IPS-18c (cell line): ENCODE data around the gene NPIPB5.
"Not testable (repeated sequence)": the region's sequence is repeated elsewhere in the genome, so short reads cannot be mapped to it uniquely, and the experiment has no call there.

Experiments
- H3K4me3 ChIP-seq: 2 replicates; pipeline ENCODE4 v1.7.0; 2013; ENCODE audit warnings: low read depth, mild to moderate bottlenecking, low read length, moderate library complexity; ENCODE audit not compliant: insufficient read depth
- H3K9me3 ChIP-seq: one replicate; pipeline ENCODE4 v1.6.1; 2013; ENCODE audit warnings: mild to moderate bottlenecking, low read length, moderate library complexity; ENCODE audit not compliant: control insufficient read depth, insufficient read depth

Gene NPIPB5

DNA sequence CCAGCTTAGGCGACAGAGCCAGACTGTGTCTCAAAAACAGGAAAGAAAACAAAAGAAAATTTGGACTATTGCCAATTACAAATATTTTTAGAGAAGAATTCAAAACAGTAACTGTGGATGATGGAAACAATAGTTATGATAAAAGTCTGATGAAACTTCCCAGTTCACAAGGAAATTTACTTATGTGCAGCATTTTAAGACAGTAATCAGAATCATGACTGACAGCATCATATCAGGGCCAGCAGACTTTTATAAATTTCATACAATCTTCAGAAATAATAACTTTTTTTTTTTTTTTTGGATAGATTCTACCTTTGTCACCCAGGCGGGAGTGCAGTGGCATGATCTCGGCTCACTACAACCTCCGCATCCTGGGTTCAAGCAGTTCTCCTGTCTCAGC is at the start of gene NPIPB5:
NPIPB5 (plus strand) TSS at position 301 of the 400 bp plus-strand sequence. CDS start 2,911 bp downstream, outside the sequence.
- not testable (repeated sequence) for H3K9me3 ChIP-seq, H3K4me3 ChIP-seq

- H3K9me3 ChIP-seq = not testable (repeated sequence)
Observed at GRCh38 chr16:22468846-22469245, 41.8 kb upstream of the NPIPB5 start.

GRCh38 chr16:22537996-22538395 is 27.3 kb downstream of the NPIPB5 start:
- H3K4me3 ChIP-seq, H3K9me3 ChIP-seq: not testable (repeated sequence)

More at GRCh38 chr16:22468846-22469245, 41.8 kb upstream of the NPIPB5 start:
- not testable (repeated sequence) for H3K4me3 ChIP-seq

GRCh38 chr16:22544809-22545208 is 34.1 kb downstream of the NPIPB5 start:
- H3K9me3 ChIP-seq, H3K4me3 ChIP-seq: not testable (repeated sequence)

DNA sequence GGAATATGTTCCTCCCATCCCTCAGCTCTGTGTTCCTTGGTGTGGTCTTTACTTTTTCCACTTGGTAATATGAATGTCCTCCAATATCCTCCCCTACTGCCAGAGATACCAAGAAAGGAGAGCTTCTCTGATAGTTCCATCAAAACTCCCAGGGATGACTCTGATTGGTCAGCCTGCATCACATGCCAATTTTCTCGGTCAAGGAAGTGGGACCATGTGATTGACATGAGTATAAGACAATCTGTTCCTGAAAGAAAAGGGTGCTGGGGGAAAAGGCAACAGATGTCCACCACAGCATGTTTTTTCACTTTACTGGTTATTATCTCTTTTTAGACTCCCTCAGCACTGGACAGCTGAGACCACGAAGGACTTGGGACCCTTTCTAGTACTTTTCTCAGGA is 35.9 kb downstream of the NPIPB5 start:
- not testable (repeated sequence) for H3K4me3 ChIP-seq, H3K9me3 ChIP-seq

GRCh38 chr16:22547170-22547765 is 36.6 kb downstream of the NPIPB5 start:
- H3K4me3 ChIP-seq = not testable (repeated sequence)

DNA sequence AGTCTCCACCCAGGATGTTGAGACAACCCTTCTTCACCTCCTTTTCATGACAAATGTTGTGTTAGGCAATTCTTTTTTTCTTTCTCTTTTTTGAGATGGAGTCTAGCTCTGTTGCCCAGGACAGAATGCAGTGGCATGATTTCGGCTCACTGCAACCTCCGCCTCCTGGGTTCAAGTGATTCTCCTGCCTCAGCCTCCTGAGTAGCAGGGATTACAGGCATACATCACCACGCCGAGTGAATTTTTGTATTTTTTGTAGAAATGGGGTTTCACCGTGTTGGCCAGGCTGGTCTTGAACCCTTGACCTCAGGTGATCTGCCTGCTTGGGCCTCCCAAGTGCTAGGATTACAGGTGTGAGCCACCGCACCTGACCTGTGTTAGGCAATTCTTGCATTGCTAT is 39.2 kb downstream of the NPIPB5 start:
- H3K9me3 ChIP-seq, H3K4me3 ChIP-seq: not testable (repeated sequence)

More at GRCh38 chr16:22547170-22547765, 36.6 kb downstream of the NPIPB5 start:
- H3K9me3 ChIP-seq = not testable (repeated sequence)

GRCh38 chr16:22551143-22551542 is 40.5 kb downstream of the NPIPB5 start:
- H3K9me3 ChIP-seq, H3K4me3 ChIP-seq: not testable (repeated sequence)

DNA sequence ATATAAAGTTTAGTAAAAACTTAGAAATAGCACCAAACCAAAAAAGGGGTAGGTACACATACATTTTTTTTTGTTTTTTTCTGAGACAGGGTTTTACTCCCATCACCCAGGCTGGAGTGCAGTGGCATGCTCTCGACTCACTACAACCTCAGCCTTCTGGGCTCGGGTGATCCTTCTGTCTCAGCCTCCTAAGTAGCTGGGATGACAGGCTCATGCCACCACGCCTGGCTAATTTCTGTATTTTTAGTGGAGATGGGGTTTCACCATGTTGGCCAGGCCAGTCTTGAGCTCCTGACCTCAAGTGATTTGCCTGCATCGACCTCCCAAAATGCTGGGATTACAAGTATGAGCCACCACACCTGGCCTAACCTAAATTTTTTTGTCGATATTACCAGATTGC is 41.0 kb downstream of the NPIPB5 start:
- not testable (repeated sequence) for H3K9me3 ChIP-seq, H3K4me3 ChIP-seq

DNA sequence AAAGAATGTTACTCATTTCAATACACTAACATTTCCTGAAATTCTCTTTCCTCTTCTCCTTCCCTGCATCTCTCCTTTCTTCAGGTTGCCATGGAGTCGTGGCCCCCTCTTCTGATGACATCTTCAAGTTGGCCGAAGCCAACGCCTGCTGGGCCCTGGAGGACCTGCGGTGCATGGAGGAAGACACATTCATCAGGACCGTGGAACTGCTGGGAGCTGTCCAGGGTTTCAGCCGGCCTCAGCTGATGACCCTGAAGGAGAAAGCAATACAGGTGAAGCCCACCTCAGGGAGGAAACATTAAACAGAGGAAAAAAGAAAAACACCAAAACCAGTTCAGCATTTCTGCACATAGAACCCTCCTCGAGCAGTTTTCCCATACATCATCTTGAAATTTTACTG is 46.1 kb downstream of the NPIPB5 start:
- not testable (repeated sequence) for H3K9me3 ChIP-seq, H3K4me3 ChIP-seq
